ENCODE results near the gene CAPN10. TPM values are rescaled to one million over a fixed set of nuclear protein-coding genes. Genes with fewer than 3 reads are reported as not detected.
A peak's percentile ranks its signal among the peaks of the same experiment; 100 is the strongest.

The CAPN10 gene
- total RNA-seq, 1 donor from 2014 or later: 34.4 TPM

DNA sequence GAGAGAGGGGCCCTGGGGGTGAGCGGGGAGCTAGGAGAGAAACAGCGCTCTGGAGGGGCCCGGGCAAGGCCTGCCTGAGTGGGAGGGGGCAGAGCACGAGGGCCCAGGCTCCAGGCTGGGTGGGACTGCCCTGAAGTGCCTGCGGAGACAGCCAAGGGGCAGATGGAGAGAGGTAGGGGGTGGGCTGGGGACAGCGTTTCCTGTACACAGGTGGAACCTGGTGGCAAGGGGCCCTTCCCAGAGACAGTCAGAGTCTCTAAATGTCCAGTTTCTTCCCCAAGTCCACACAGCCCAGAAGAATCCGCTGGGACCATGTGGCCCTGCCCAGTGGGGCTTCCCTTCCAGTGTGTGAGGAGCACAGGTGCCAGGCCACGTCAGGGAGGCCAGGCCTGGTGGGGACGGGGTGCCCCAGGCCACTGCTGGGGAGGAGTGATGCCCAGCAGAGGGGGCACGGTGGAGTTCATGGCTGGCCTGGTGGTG lies 37.0 kb downstream of the CAPN10 start:
- no peak for DNase-seq (ENCODE audit: low spot score)

DNA sequence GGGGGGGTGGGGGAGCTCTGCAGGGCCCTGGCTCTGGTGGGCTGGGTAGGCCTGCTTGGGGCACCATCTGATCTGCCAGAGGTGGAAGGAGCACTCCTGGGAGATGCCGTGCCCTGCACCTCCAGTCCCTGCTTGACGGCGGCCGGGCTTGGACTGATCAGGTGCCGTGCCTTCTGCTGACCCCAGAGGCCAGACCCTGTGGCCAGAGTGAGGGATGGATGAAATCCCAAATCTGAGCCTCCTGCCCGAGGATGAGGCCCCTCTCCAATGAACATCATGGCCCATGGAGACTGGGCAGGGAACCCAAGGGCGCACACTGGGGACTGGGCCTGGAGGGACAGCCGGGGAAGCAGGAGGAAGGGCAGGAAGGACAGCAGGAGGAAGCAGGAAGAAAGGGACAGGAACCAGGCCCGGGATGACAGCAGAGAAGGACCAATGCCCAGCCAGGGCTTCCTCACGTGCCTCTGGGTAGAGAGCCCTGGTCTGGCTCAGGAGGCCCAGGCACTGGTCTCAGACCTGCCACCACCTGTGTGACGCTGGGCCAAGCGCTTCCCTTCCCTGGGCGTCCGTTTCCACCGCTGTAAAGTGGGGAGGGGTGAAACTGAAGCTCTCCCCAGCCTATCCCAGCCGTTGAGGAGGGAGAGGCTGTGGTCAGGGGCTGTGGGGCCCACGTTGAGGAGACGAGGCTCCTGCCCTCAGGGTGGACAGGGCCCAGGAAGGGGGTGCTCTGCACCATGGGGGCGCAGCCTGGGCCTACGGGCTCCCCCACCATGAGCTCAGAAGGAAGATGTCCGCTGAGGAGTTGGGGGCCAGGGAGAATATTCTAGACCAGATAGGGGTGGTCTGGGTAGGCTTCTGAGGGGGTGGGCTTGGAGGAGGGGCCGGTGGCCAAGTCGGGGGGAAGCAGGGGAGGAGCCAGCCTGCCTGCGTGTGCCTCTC lies 37.7 kb downstream of the CAPN10 start:
- DNase-seq (ENCODE audit: low spot score): no peak

DNA sequence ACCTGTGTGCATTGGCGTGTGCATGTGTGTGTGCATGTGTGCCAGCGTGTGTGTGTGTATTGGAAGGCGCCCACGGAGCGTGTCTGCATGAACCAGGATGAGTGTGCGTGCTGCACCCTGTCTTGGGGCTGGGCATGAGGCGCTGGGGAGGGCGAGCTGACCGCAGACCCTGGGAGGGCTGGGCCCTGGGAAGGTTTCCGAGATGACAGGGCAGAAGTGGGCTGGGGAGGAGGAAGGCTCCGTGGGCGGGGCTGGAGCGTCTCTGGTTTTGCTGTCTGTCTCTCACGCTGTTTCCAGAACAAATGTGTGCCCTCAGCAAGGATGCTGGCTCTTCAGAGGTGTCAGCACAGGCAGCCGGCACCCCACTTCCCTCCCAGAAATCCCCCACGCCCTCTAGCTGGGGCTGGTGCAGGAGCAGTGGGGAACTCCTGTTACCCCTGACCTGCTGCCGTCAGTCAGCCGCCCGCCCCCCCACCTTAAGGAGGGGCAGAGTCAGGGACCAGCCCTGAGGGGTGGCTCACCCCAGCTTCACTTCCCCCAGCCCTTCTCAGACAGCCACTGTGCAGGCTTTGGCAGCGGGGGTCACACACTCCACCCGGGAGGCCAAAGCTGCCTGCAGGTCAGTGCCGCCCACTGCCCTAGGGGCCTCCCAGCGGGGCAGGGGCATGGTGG lies 38.6 kb downstream of the CAPN10 start, which contains the start of gene GPR35:
GPR35 (plus strand) TSS at position 531 of the 672 bp plus-strand sequence. CDS start 4,473 bp downstream, outside the sequence.
- DNase-seq (ENCODE audit: low spot score): no peak

DNA sequence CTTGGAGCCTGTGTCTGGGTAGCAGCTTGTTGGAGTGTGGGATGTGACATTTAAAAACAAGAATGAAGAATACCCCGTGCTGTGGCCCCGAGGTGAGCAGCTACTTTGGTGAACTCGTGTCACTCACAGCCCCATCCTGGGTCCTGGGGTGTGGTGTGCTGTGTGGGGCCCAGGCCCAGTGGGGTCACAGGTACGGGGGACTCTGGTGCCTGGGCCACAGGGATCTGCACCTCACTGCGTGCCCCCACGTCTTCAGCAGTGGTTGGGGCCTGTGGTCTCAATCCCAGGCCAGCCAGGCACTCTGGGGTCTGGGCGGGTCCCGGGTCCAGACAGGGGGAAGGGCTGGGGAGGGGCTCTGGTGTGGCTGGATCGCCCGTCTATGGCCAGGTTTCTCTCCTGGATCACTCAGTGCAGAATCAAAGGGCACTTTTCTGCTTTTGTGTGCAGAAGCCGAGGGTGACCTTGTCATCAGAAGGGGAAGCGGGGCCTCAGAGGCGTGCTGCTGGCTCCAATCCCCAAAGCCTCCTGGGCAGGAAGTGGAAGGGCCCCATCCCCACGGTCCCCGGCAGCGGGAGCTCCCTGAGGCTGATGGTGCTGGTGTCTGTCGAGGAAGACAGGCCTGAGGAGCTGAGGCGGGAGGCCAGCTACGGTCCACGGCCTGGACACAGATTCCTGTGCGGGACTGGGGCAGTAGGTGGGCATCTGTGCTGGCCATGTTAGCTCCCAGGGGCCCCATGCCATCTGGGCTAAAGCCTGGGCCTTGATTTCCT lies 40.2 kb downstream of the CAPN10 start:
- DNase-seq (ENCODE audit: low spot score): no peak

DNA sequence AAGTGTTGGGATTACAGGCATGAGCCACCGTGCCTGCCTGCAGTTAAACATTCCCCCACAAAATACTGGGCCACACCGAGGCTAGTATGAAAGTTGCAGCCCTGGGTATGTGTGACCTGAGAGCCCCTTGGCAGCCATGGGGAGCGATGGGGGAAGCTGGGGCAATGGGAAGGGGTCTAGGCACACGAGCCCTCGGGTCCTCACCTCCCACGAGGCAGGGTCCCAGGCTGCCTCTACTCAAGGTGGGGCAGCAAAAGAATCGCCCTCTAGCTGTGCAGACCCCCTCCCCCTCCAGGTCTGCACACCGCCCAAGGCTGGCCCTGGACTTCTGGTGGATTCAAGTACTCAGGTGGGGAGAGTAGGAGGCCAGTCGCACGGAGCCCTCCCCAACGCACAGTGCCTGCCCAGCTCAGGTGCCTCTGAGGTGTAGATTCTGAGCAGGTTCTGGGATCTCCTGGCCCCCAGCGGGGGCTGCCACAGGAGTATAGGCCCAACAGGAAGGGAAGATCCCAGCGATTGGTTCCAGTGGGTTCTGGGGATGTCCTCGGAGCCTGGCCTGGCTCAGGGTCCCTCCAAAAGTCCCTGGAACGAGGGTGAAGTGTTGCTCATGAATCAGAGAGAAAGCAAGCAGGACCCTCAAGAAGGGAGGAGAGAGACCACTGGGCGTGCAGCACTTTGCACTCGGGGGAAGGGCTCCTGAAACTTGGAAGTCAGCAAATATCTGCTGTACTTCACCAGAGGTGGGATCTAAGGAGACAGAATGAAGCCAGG lies 41.4 kb downstream of the CAPN10 start:
- no peak for DNase-seq (ENCODE audit: low spot score)

DNA sequence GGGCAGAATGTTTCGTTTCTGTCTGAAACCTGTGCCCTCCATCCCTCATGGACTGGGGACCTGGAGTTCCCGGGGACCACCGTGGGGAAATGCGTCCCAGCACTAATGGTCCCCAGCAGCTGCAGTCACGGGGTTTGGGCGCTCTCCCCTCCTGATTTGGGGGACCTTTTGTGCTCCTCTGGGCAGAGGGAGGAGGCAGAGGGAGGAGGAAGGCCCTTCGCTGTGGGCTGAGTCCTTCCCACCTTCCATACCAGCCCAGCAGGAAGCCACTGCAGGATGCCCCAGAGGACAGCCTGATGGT lies 41.9 kb downstream of the CAPN10 start:
- DNase-seq (ENCODE audit: low spot score): no peak

DNA sequence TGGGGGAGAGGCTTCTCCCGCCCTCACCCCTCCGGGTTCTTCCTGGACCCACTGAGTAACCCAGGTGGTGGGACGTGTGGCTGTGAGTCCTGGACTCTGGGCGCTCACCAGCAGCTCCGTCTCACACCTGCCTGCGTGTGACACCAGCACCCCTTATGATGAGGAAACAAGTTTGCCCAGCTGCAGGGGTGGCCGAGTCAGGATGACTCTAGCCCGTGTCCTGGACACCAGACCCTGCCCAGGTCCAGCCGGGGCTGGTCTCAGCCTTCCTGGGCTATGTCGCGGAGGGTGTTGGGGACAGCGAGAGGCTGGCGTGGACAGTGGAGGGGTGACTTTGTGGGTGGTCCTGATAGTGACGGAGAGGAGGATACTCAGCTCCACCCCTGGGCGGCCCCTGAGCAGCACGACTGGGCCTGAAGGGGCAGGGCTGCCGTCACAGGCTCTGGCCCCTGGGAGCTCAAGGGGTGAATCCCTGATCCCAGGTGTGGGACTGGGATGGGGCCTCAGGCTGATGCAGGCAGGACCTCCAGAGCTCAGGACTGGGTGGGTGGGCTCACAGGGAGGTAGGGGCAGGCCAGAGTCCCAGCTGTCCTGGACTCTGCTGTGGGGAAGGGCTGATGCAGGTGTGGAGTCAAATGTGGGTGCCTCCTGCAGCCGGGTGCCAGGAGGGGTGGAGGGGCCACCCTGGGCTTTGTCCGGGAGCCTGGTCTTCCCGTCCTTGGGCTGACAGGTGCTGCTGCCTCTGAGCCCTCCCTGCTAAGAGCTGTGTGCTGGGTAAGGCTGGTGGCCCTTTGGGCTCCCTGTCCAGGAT lies 42.5 kb downstream of the CAPN10 start:
- DNase-seq (ENCODE audit: low spot score): no peak

DNA sequence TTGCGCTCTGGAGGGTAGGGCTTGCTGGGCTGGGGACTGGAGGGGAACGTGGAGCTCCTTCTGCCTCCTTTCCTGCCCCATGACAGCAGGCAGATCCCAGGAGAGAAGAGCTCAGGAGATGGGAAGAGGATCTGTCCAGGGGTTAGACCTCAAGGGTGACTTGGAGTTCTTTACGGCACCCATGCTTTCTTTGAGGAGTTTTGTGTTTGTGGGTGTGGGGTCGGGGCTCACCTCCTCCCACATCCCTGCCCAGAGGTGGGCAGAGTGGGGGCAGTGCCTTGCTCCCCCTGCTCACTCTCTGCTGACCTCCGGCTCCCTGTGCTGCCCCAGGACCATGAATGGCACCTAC lies 43.1 kb downstream of the CAPN10 start:
- no peak for DNase-seq (ENCODE audit: low spot score)

DNA sequence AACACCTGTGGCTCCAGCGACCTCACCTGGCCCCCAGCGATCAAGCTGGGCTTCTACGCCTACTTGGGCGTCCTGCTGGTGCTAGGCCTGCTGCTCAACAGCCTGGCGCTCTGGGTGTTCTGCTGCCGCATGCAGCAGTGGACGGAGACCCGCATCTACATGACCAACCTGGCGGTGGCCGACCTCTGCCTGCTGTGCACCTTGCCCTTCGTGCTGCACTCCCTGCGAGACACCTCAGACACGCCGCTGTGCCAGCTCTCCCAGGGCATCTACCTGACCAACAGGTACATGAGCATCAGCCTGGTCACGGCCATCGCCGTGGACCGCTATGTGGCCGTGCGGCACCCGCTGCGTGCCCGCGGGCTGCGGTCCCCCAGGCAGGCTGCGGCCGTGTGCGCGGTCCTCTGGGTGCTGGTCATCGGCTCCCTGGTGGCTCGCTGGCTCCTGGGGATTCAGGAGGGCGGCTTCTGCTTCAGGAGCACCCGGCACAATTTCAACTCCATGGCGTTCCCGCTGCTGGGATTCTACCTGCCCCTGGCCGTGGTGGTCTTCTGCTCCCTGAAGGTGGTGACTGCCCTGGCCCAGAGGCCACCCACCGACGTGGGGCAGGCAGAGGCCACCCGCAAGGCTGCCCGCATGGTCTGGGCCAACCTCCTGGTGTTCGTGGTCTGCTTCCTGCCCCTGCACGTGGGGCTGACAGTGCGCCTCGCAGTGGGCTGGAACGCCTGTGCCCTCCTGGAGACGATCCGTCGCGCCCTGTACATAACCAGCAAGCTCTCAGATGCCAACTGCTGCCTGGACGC lies 43.6 kb downstream of the CAPN10 start:
- no peak for DNase-seq (ENCODE audit: low spot score)

DNA sequence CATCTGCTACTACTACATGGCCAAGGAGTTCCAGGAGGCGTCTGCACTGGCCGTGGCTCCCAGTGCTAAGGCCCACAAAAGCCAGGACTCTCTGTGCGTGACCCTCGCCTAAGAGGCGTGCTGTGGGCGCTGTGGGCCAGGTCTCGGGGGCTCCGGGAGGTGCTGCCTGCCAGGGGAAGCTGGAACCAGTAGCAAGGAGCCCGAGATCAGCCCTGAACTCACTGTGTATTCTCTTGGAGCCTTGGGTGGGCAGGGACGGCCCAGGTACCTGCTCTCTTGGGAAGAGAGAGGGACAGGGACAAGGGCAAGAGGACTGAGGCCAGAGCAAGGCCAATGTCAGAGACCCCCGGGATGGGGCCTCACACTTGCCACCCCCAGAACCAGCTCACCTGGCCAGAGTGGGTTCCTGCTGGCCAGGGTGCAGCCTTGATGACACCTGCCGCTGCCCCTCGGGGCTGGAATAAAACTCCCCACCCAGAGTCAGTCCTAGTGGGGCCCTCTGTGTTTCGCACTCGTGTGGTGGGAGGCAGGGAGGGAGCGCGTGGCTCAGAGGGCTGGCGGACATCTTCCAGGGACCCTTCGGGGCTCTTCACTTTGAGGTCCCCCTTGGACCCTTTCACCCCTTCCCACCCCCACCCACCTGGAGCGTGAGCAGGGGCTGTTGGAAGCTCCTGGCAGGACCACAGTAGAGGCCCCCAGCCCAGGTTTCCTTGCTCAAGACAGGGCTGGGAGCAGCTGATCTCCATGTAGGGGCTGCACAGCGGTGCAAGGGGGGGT lies 44.4 kb downstream of the CAPN10 start:
- DNase-seq (ENCODE audit: low spot score): no peak

DNA sequence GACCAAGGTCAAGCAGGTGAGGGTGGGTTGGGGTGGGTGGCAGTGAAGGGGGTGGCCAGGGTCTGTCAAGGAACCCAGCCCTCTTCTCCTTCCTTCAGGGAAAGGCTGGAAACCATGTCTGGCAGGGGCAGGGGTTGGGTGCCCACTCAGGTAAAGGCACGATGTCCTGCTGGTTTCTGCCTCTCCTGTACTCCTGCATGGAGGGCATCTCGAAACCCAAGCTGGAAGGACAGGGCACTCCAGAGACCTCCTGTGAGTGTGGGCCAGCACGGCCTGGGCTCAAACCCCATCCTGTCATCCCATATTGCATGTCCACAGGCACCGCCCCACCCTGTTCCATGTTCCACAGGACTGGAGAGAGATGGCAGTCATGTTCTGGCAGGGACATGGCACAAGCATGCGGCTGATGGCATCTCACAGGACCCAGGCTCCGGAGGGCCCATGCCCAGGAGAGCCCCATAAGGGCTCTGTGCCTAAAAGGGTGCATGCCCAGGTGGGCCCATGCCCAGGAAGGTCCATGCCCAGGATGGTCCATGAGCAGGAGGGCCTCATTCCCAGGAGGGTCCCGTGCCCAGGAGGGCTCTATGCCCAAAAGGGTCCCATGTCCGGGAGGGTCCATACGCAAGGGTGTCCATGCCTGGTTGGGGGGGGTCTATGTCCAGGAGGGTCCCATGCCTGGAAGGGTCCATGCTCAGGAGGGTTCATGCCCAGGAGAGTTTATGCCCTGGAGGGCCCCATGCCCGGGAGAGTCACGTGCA lies 45.2 kb downstream of the CAPN10 start:
- DNase-seq (ENCODE audit: low spot score): no peak

DNA sequence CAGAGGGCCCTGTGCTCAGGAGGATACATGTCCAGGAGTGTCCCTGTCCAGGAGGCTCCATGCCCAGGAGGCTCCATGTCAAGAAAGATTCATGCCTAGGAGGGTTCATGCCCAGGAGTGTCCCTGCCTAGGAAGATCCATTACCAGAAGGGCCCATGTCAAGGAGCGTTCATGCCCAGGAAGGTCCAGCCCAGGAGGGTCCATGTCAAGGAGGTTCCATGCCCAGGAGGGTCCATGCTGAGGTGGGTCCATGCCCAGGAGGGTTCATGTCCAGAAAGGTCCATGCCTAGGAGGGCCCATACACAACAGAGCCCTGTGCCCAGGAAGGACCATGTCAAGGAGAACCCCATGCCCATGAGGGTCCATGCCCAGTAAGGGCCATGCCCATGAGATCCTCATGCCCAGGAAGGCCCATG lies 45.8 kb downstream of the CAPN10 start:
- DNase-seq (ENCODE audit: low spot score): no peak

DNA sequence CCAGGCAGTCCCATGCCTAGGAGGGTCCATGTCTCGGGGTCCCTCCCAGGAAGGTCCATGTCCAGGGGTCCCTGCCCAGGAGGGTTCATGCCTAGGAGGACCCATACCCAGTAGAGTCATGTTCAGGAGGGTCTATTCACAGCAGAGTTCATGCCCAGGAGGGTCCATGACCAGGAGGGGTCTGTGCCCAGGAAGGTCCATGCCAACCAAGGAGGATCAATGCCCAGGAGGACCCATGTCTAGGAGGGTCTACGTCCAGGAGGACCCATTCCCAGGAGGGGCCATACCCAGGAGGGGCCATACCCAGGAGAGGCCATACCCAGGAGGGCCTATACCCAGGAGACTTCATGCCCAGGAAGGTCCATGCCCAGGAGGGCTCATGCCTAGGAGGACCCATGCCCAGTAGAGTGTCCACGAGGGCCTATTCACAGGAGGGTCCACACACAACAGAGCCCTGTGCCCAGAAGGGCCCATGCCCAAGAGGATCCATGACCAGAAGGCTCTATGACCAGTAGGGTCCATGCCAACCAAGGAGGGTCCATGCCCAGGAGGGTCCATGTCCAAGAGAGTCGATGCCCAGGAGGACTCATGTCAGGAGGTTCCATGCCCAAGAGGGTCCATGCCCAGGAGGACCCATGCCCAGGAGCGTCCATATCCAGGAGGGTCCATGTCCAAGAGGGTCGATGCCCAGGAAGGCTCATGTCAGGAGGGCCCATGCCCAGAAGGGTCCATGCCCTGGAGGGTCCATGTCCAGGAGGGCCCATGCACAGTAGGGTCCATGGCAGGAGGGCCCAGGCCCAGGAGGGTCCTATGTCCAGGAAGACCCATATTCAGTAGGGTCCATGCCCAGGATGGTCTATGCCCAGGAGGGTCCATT lies 48.8 kb downstream of the CAPN10 start:
- DNase-seq (ENCODE audit: low spot score): no peak

DNA sequence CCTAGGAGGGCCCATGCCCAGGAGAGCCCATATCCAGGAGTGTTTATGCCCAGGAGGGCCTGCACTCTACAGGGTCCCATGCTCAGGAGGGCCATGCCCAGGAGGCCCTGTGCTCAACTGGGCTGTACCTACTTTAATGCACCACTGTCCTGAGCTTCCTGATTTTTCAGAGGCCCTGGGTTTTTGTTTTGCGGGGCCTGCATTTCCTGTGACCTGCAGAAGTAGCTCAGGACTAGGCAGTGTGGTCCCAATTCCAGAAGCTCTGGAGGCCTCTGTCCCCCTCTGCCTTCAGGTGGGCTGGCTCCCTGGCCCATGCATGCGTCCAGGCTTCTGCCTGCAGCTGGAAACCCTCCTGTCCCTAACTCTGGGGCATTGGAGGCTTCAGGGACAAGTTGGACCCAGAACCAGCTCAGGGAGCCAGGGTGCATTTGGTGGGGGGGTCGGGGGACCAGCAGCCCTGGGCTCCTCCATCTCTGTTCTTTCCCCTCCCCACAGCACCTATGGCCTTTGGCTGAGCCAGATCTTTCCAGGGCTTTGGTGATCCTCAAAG lies 49.5 kb downstream of the CAPN10 start:
- no peak for DNase-seq (ENCODE audit: low spot score)

DNA sequence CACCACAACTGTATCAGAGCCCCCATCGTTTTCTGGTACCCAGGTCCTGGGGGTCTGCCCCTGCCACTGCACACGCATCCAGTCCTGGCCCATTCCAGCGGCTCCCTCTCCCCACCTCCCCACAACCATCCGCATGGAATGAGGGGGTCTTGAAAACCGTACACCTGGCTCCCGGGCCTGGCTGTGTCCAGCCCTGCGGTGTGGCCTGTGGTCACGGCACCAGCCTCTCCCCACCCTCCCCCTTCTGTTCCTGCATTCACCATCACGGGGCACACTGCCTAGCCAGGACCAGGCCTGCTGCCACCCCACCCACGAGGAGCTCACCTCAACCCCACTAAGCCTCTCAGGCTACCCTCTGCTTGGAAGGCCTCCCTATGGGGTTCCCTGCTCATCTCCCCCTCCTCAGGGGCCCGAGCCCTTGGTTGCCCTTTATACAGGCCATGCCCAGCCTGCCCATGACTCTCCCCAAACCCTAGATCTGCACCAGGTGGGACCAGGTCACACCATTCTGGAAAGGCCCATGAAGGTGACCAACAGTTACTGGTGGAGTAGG lies 50.1 kb downstream of the CAPN10 start:
- no peak for DNase-seq (ENCODE audit: low spot score)

DNA sequence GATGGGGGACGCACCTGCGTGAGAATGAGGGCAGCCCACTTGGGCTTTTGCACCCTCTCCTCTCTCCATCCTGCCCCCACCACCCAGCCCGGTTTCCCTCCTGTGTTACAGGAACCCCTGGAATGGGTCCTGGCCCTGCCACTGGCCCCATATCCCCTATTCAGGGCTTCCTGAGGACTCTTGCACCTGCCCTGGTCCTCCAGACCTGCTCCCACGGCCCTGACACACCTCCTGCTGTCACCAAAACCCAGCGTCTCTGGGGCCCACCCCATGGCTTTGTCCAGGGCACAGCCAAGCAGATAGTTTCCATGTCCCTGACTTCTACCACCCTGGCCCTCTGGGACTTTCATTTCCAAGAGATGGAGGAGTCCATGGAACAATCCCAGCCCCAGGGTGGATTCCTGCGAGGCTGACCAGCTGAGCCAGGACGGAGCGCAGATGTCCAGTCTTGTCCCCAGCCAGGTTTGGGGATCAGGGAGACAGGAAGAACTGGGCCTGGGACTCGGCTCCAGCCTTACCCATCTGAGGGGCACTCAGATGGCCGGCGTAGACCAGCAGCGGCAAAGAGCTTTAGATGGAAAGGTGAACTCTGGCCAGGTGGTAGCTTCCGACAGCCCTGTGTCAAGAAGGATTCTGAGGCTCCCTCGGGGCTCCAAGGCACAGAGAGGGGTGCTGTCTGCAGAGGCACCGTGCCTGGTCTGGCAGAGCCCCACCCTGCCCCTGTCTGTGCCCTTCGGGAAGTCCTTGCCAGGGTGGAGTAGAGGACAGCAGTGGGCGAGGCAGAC lies 50.8 kb downstream of the CAPN10 start:
- DNase-seq (ENCODE audit: low spot score): peak; percentile 28

Data from ureter (tissue), 1 donor.